ENCODE results near the gene CDC20.
A peak's percentile ranks its signal among the peaks of the same experiment; 100 is the strongest.

CDC20 gene

GRCh38 chr1:43340559-43340958 lies 18.2 kb upstream of the CDC20 start:
- Histone ChIP-seq H3K4me3 (no peak overlapping the region), H3K27ac (no peak overlapping the region)
- no peak for DNase-seq (ENCODE audit: low spot score)
- TF ChIP-seq CTCF (IDR thresholded peaks at IDR 0.05): no peak

GRCh38 chr1:43344267-43344850 lies 14.4 kb upstream of the CDC20 start:
- DNase-seq (ENCODE audit: low spot score): no peak
- no peak for TF ChIP-seq CTCF (IDR thresholded peaks at IDR 0.05)
- H3K4me3 ChIP-seq: no peak overlapping the region
- H3K27ac ChIP-seq: peak overlapping the region; percentile 9 to 54

GRCh38 chr1:43345120-43345519 lies 13.7 kb upstream of the CDC20 start:
- no peak for DNase-seq (ENCODE audit: low spot score)
- TF ChIP-seq CTCF (IDR thresholded peaks at IDR 0.05): no peak
- H3K4me3 ChIP-seq: no peak overlapping the region
- H3K27ac ChIP-seq: peak overlapping the region; percentile 9 to 38

- no peak for TF ChIP-seq CTCF (IDR thresholded peaks at IDR 0.05)
- no peak overlapping the region for H3K4me3 ChIP-seq
- DNase-seq (ENCODE audit: low spot score): no peak
- no peak overlapping the region for H3K27ac ChIP-seq
Observed at GRCh38 chr1:43346636-43347035, 12.1 kb upstream of the CDC20 start.

DNA sequence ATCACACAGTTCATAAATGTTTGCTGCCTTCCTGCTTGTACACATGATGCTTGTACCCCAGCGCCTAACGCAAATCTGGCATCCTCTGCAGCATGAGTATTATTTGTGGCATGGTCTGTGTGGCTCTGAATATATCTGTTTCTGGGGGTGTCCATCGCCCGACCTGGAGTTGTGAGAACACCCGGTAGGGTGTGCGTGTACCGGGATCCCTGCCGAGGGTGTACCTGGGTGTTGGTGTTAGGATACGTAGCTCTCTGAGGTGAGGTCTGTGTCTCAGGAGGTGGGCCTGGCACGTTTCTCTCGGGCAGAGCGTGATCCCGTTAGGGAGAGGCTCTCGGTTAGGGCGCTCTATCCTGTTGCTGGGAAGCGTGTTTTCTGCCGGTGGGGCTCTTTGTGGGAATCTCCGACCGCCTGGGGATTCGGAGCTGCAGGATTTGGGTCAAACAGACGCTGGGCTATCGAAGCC lies 10.4 kb upstream of the CDC20 start:
- H3K27ac ChIP-seq: peak overlapping the region; percentile 76 to 86
- DNase-seq (ENCODE audit: low spot score): peak; percentile 79
- TF ChIP-seq CTCF (IDR thresholded peaks at IDR 0.05): no peak
- peak overlapping the region; percentile 76 for H3K4me3 ChIP-seq

GRCh38 chr1:43348809-43349593 lies 9.8 kb upstream of the CDC20 start:
- TF ChIP-seq CTCF (IDR thresholded peaks at IDR 0.05): no peak
- peak overlapping the region; percentile 76 for H3K4me3 ChIP-seq
- peak; percentile 89 for DNase-seq (ENCODE audit: low spot score)
- peak overlapping the region; percentile 76 to 86 for H3K27ac ChIP-seq
